Stimulated activated CD4-positive, alpha-beta T cell treated with anti-CD3 and anti-CD28 coated beads, Interleukin-2, amount 100 ng/mL, for 48 hours (primary cell): ENCODE results near the gene TRIO.
"Not testable (repeated sequence)": the region's sequence is repeated elsewhere in the genome, so short reads cannot be mapped to it uniquely, and the experiment has no call there.

Experiments
- DNase-seq, 2 donors: peaks; one replicate each; pipeline ENCODE4 v3.0.0-alpha.2; 2020

The TRIO gene

DNA sequence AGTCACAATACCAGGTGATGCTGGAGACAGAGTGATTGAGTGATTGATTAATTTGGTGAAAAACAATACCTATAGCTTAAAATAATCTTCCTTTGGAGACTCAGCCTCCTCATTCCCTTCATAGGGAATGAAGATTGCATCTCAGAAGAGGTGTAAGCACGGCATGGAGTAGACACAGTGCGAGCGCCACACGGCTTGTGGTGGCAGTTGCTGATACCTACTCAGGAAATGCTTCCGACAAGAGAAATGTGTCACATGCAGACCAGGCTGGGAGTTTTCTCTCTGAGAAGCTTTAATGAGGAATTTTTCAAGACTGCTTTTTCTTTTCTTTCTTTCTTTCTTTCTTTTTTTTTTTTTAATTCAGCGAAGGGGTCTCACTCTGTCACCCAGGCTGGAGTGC is 226.6 kb downstream of the TRIO start:
- no peak for DNase-seq

DNA sequence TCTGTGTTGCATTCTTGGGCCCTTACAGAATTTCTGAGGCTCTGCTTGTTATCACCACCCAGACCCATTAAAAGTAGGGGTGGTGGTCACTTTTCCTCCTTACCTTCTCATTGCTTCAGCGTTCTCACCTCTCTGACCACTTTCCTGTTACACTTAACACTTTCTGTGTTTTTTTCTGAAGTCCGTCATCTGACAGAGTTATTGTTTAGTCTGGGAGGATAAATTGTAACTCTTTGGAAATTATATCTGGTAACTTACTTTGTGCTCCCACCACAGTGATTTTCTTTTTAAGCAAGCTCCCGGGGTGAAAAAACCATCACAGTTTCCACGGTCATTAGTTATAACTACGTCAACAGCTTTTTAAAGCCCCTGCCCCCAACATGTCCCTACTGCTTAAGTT is 227.2 kb downstream of the TRIO start:
- no peak for DNase-seq

- no peak for DNase-seq
Measured at GRCh38 chr5:14373685-14374084, 230.5 kb downstream of the TRIO start.

DNA sequence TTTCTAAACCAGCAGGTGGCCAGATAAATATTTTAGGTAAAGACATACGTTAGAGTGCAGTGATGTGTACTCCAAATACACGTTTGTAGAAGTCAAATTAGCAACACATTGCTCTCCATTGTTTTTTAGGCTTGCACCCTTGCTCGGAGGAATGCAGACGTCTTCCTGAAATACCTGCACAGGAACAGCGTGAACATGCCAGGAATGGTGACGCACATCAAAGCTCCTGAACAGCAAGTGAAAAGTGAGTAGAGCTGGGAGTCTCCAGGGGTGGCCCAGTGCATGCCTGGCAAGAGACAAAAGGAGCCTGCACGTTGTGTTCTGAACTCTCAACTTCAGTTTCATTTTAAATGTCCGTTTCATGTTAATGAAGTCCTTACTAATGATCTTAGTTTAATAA is 231.0 kb downstream of the TRIO start:
- DNase-seq, result no peak

GRCh38 chr5:14376789-14377188 is 233.6 kb downstream of the TRIO start:
- no peak for DNase-seq

DNA sequence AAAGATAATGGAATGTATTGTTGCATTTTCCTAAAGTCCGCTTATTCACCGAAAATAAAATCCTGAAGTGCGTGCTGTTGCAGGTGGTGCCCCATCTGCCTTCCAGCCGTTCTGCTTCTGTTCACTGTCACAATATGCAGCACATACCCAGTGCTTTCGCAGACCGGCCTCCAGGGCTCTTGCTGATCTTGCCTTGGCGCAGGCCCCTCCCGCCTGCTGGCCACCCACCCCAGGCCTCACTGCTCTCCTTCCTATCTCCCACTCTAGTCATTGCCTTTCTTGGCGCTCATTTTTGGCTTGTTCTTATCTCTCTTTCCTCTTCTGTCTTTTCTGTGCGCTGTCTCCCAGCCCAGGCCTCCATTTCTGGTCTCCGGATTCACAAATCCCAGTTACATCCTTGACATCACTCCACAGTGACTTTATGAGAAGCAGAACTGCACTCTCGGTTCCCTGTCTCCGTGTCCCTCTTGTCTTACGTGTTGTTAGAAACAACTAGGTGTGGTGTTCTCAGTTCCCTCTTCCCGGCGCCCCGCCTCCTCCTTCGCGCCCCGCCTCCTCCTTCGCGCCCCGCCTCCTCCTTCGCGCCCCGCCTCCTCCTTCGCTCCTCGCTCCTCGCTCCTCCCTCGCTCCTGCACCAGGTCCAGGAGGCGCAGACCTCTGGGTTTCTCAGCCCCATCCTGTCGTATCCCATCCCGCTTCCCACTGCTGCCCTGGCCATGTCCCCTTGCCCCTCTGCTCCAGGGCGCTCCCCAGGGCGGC is 236.8 kb downstream of the TRIO start:
- DNase-seq, result no peak

GRCh38 chr5:14380712-14381111 is 237.6 kb downstream of the TRIO start:
- DNase-seq, result no peak

DNA sequence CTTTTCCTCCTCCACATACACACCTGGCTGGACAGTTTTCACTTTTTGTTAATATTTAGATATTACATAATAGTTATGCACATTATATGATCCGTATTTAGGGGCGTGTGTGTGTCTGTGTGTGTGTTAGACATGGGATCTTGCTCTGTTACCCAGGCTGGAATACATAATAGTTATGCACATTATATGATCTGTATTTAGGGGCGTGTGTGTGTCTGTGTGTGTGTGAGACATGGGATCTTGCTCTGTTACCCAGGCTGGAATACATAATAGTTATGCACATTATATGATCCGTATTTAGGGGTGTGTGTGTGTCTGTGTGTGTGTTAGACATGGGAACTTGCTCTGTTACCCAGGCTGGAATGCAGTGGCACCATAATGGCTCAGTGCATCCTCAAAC is 239.5 kb downstream of the TRIO start:
- DNase-seq, result no peak

GRCh38 chr5:14383923-14384322 is 240.8 kb downstream of the TRIO start:
- DNase-seq, result no peak

DNA sequence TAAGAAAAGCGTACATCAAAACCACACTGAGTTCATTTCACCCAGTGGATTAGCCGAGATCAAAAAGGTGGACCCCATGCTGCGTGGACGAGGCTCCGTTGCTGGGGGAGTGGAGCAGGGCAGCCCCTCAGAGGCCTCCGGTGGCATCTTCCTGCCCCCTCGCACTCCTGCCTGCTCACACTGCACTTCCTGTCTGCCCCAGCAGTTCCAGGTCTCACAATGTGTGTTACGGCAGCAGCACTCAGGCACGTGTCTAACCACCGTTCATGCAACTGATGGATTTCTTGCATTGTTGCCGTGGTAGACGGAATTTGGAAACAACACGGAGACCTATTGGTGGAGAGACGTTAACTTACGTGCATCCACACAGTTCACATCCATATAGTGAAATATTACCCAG is 241.9 kb downstream of the TRIO start:
- DNase-seq, result no peak

GRCh38 chr5:14386884-14387624 is 243.9 kb downstream of the TRIO start:
- no peak for DNase-seq

- no peak for DNase-seq
Measured at GRCh38 chr5:14388741-14389140, 245.6 kb downstream of the TRIO start.

GRCh38 chr5:14392552-14392951 is 249.4 kb downstream of the TRIO start:
- DNase-seq, result not testable (repeated sequence)

DNA sequence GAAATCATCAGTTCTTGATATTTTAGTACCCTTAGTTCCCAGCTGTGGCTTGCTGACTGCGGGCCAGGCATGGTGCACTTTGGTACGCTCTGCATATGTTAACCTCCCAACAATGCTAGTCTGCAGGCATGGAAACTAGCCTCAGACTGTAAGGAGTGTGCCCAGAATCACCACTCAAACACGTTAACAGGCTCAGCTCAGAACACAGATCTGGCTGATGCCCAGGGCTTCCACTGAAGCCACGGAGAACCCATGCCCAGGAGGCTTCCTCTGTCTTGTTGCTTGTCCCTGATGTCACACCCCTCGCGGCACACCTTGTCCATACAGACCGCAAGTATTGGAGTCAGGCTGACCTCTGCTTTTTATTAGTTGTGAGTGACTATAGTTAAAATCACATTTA is 251.2 kb downstream of the TRIO start:
- DNase-seq, result no peak

- DNase-seq, result no peak
Measured at GRCh38 chr5:14395411-14395810, 252.3 kb downstream of the TRIO start.

DNA sequence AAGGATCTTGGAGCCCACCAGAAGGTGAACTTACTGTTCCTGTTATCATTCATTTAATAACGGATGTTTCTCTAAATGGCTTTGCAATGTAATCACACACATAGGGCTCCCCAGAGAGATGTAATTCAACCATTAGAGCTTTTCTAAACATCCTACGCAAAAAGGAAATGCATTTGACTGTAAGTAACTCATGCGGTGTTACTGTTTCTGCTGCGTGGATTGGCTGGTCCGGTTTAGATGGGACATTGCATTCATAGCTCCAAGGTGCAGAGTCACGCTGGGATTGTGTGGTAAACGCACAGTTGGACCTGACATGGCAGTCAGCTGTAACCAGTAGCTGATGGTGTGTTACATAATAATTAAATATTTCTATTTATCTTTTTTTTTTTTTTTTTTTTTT is 252.9 kb downstream of the TRIO start:
- DNase-seq, result no peak

DNA sequence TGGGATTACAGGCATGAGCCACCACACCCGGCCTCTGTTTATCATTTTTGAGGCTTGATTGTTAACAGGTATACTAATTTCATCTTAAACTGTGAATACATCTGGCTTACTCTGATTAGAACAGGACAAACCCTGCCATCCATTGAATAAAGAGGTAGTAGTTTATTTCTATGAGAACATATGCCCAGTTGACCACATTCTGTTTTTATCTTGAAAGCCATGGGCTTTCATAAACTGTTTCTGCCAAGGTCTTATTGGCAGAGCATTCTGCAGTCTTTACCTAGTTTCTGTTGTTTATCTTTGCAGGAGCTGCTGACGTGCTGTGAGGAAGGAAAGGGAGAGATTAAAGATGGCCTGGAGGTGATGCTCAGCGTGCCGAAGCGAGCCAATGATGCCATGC is 253.6 kb downstream of the TRIO start:
- DNase-seq, result no peak

DNA sequence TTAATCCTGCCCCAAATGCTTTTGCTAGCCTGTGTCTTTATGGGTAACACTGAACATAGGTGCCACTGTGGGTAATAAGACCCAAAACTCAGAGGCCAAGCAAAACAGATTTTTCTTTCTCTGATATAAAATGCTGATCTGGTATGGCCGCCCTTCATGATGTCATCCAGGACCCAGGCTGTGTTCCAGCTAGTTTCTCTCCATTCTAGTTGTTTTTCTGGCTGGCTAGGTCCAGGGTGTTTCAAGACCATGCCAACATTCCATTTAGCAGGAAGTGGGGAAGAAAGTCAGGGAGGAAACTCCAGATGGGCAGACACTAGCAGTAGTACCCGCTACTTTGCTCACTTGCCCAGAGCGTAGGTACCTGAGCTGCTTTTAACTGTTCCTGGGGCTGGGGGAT is 254.6 kb downstream of the TRIO start:
- DNase-seq, result no peak

DNA sequence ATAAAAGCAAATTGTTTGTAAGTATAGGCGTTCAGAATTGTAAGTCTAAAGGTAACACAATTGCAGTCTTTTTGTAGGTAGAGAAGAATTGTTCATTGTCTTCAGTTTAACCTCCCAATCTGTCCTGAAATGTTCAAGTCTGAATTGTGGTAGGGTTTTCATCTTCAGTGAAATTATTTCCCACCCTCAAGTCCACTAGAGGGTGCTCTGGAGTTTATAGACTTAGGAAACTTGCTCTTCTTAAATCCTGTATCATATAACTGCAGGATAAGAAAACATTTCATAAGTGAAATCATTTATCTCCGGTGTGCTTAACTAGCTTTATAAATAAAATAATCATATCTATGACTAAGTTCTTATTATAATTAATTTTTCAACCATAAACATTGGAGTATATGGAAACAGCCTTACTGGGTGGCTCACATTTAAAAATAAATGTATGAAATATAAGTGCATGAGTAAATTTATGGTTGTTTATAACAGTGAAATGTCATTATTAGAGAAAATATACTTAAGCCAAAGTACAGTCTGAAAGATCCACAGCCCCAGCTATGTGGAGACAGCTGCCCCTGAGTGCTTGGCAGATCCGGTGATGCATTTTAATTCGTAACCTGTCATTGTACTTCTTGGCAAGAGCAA is 256.0 kb downstream of the TRIO start:
- no peak for DNase-seq

DNA sequence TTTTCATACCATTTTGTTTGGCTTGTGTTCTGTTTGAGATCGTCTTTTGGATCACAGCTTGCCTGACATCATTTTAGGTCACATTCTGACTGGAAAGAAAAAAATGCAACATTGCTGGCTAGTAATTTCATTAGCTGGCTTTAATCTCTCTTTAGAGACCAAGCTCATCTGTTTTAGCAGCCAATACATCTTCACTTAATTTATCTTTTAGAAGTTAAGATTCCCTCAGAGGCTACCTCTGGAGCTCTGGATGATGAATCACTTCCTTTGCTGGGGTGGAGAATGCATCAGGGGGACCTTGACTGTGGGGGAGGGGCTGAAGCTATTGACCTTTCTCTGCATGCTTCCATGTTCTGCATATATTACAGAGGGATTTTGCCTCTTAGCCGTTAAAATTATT is 256.9 kb downstream of the TRIO start:
- no peak for DNase-seq

DNA sequence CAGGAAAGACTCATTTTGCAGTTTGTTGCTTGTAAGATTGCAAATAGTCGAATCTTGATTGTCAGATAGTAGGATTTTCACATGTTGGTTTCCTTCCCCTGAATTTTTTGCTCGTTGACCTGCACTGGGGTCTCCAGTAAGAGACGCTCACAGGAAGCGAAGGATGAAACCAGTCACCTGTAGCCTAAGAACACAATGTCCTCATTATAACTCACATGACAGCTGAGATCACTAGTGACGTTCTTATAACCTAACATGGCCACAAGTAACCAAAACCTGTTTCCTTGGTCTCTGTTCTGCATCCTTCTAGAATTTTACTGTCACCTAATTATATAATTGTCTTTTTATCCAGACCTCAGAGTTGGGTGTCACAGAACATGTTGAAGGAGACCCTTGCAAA is 257.5 kb downstream of the TRIO start:
- DNase-seq, result no peak

- DNase-seq, result no peak
Measured at GRCh38 chr5:14401639-14402038, 258.5 kb downstream of the TRIO start.

GRCh38 chr5:14402424-14402823 is 259.3 kb downstream of the TRIO start:
- no peak for DNase-seq

GRCh38 chr5:14404780-14405179 is 261.6 kb downstream of the TRIO start:
- no peak for DNase-seq
